Esophagus mucosa (tissue), 1 donor: ENCODE data around the gene NUP188. TPM values are rescaled to one million over a fixed set of nuclear protein-coding genes. Genes with fewer than 3 reads are reported as not detected.
"Not testable (repeated sequence)": the region's sequence is repeated elsewhere in the genome, so short reads cannot be mapped to it uniquely, and the experiment has no call there.

Source experiments
- ATAC-seq: fragments of 200-7000 bp; cut with Tn5 transposase; one replicate; pipeline ENCODE4 v1.9.1; 2020
- total RNA-seq: library from RNA; stranded (reverse); gene quantifications from one replicate; pipeline ENCODE4 v1.2.4, GENCODE V29; 2023
- donor health status: DM: yes; HTN: yes; CAD: no.

The NUP188 gene
- total RNA-seq, 1 donor from 2014 or later = 43.5 TPM

- ATAC-seq = no peak
Observed at GRCh38 chr9:128943832-128944620, 3.5 kb upstream of the NUP188 start.

- not testable (repeated sequence) for ATAC-seq
Observed at GRCh38 chr9:128944966-128945365, 2.5 kb upstream of the NUP188 start.

- ATAC-seq = no peak
Observed at GRCh38 chr9:128945798-128946501, 1.5 kb upstream of the NUP188 start.

- peak; percentile 45 for ATAC-seq
Observed at GRCh38 chr9:128946571-128947276, 775 bp upstream of the NUP188 start.

GRCh38 chr9:128947277-128947526, 297 bp upstream of the NUP188 start:
- ATAC-seq = no peak

- not testable (repeated sequence) for ATAC-seq
Observed at GRCh38 chr9:128961403-128961802, 13.9 kb downstream of the NUP188 start.

- no peak for ATAC-seq
Observed at GRCh38 chr9:128969491-128969890, 22.0 kb downstream of the NUP188 start.

GRCh38 chr9:128972956-128973355, 25.5 kb downstream of the NUP188 start:
- ATAC-seq = peak; percentile 78

GRCh38 chr9:128979111-128979510, 31.6 kb downstream of the NUP188 start:
- ATAC-seq = no peak

- no peak for ATAC-seq
Observed at GRCh38 chr9:128983536-128983935, 36.0 kb downstream of the NUP188 start.

- peak; percentile 87 for ATAC-seq
Observed at GRCh38 chr9:128986671-128987070, 39.2 kb downstream of the NUP188 start.

GRCh38 chr9:128987805-128988204, 40.3 kb downstream of the NUP188 start:
- peak; percentile 68 for ATAC-seq

- peak; percentile 63 for ATAC-seq
Observed at GRCh38 chr9:128992995-128993394, 45.5 kb downstream of the NUP188 start.

- no peak for ATAC-seq
Observed at GRCh38 chr9:128995791-128996190, 48.3 kb downstream of the NUP188 start.

- ATAC-seq = peak; percentile 64
Observed at GRCh38 chr9:128998462-128998861, 51.0 kb downstream of the NUP188 start.

GRCh38 chr9:128999581-129000206, 52.2 kb downstream of the NUP188 start:
- ATAC-seq = no peak

GRCh38 chr9:129001504-129002325, 54.2 kb downstream of the NUP188 start:
- ATAC-seq = peak; percentile 20

- no peak for ATAC-seq
Observed at GRCh38 chr9:129002992-129003391, 55.5 kb downstream of the NUP188 start.

- not testable (repeated sequence) for ATAC-seq
Observed at GRCh38 chr9:129004173-129004572, 56.7 kb downstream of the NUP188 start.

GRCh38 chr9:129005336-129005997, 58.0 kb downstream of the NUP188 start:
- ATAC-seq = no peak

GRCh38 chr9:129006328-129007034, 59.0 kb downstream of the NUP188 start:
- peak; percentile 65 for ATAC-seq
